ENCODE results near the gene SND1.
A peak's percentile ranks its signal among the peaks of the same experiment; 100 is the strongest.

The SND1 gene

GRCh38 chr7:128131731-128132130 is 479.7 kb downstream of the SND1 start:
- no peak for DNase-seq

- DNase-seq: no peak
Observed at GRCh38 chr7:128132426-128133069, 480.6 kb downstream of the SND1 start.

DNA sequence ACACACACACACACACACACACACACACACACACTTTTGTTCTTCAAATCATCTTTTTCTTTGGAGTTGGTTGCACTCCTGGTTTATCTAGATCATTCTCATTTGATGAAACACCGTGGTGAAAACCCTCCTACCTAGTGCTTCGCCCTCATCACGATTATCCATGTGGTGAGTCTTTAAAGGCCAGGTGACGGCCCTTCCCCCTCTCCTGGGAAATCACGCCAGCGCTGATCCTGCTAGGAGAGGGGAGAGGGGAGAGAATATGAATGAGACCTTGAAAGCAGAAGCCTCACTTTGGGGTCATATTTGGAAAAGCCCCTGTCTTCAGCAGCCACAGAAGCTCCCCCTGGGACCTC is 483.1 kb downstream of the SND1 start:
- DNase-seq: no peak

GRCh38 chr7:128135515-128136214 is 483.7 kb downstream of the SND1 start:
- peak; percentile 65 to 67 for DNase-seq

DNA sequence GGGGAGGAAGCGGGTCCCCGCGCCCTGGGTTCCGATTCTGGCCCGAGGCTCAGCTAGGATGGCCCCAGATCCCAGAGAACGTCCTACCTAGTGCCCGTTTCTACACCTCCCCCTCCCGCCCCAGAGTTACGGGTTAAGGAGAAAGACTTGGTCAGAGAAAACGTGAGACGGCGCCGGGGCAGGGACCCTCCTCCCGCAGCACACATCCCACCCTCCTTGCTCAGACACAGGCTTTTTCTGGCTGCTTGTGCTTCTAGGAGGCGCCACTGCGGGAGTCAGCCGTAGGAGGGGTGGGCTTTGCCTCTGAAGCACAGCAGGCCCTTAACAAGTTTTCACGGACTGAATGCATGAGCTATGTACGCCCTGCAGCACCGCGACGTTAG is 484.2 kb downstream of the SND1 start:
- no peak for DNase-seq

DNA sequence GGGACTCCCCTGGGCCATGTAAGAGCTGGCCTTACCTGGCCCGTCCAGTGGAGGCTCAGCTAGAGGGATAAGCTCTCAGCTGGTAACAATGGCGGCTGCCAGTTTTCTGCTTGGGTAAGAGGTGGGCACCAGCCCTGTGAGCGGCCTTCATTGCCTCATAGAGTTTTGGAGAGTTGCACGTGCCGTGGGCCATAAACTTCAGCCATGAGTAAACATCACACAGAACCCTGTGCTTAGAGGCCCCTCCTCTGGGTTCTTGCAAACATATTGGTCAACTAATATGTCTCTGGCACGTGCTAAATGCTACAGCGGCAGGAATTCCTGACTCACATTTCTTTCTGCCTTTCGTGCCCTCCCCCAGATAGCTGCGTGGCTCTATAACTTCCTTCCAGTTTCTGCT is 485.2 kb downstream of the SND1 start:
- no peak for DNase-seq

DNA sequence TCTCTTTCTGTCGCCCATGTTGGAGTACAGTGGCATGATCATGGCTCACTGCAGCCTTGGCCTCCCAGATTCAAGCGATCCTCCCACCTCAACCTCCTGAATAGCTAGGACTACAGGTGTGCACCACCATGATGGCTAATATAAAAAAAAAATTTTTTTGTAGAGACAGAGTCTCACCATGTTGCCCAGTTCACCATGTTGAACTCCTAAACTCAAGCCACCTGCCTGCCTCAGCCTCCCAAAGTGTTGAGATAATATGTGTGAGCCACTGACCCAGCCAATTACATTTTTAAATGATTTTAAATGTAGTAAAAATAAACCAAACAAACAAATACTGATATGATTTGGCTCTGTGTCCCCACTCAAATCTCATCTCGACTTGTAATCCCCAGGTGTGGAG is 487.4 kb downstream of the SND1 start:
- no peak for DNase-seq

GRCh38 chr7:128141683-128142195 is 489.7 kb downstream of the SND1 start:
- no peak for DNase-seq
